Measurements from ENCODE around the gene GMDS.

DNA sequence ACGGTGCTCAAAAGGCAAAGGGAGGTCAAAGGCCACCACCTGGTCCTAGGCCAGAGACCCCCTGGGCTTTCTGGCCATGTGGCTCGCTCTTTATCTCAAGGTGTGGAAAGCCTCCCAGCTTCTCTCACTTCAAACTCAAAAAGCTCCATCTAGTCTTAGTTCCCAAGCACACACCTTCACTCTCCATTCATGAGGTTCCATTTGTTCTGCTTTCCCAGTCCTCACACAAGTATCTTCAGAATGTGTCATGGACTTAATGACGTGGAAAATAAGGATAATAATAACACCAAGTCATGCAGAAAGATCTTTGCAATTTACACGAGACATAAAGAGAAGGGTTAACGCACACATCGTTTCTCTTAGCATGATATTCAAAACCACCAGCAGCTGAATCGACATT lies 219.3 kb downstream of the GMDS start:
- TF ChIP-seq, protein P1, sequence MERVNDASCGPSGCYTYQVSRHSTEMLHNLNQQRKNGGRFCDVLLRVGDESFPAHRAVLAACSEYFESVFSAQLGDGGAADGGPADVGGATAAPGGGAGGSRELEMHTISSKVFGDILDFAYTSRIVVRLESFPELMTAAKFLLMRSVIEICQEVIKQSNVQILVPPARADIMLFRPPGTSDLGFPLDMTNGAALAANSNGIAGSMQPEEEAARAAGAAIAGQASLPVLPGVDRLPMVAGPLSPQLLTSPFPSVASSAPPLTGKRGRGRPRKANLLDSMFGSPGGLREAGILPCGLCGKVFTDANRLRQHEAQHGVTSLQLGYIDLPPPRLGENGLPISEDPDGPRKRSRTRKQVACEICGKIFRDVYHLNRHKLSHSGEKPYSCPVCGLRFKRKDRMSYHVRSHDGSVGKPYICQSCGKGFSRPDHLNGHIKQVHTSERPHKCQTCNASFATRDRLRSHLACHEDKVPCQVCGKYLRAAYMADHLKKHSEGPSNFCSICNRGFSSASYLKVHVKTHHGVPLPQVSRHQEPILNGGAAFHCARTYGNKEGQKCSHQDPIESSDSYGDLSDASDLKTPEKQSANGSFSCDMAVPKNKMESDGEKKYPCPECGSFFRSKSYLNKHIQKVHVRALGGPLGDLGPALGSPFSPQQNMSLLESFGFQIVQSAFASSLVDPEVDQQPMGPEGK (CRISPR knock-in tag; IDR thresholded peaks at IDR 0.05; ENCODE audit: borderline replicate concordance), result no peak
- no peak for TF ChIP-seq ZFP3 (CRISPR knock-in tag; IDR thresholded peaks at IDR 0.05)
- TF ChIP-seq RARB (CRISPR knock-in tag; IDR thresholded peaks at IDR 0.05), result no peak
- TF ChIP-seq, protein P2, sequence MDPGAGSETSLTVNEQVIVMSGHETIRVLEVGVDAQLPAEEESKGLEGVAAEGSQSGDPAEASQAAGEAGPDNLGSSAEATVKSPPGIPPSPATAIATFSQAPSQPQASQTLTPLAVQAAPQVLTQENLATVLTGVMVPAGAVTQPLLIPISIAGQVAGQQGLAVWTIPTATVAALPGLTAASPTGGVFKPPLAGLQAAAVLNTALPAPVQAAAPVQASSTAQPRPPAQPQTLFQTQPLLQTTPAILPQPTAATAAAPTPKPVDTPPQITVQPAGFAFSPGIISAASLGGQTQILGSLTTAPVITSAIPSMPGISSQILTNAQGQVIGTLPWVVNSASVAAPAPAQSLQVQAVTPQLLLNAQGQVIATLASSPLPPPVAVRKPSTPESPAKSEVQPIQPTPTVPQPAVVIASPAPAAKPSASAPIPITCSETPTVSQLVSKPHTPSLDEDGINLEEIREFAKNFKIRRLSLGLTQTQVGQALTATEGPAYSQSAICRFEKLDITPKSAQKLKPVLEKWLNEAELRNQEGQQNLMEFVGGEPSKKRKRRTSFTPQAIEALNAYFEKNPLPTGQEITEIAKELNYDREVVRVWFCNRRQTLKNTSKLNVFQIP (CRISPR knock-in tag; IDR thresholded peaks at IDR 0.05; ENCODE audit: borderline replicate concordance, low read depth), result no peak
- TF ChIP-seq ARNTL (CRISPR knock-in tag; IDR thresholded peaks at IDR 0.05; ENCODE audit: borderline replicate concordance, low read depth), result no peak
- no peak for TF ChIP-seq ISL1 (CRISPR knock-in tag; IDR thresholded peaks at IDR 0.05)
- no peak for TF ChIP-seq GLIS3 (CRISPR knock-in tag; IDR thresholded peaks at IDR 0.05)
- no peak for TF ChIP-seq TOX (CRISPR knock-in tag; IDR thresholded peaks at IDR 0.05; ENCODE audit: borderline replicate concordance)
- no peak for TF ChIP-seq BACH2 (CRISPR knock-in tag; IDR thresholded peaks at IDR 0.05; ENCODE audit: borderline replicate concordance)
- TF ChIP-seq ZFP30 (CRISPR knock-in tag; IDR thresholded peaks at IDR 0.05), result no peak
- TF ChIP-seq TCF4 (CRISPR knock-in tag; IDR thresholded peaks at IDR 0.05; ENCODE audit: borderline replicate concordance), result no peak
- TF ChIP-seq, protein P3, sequence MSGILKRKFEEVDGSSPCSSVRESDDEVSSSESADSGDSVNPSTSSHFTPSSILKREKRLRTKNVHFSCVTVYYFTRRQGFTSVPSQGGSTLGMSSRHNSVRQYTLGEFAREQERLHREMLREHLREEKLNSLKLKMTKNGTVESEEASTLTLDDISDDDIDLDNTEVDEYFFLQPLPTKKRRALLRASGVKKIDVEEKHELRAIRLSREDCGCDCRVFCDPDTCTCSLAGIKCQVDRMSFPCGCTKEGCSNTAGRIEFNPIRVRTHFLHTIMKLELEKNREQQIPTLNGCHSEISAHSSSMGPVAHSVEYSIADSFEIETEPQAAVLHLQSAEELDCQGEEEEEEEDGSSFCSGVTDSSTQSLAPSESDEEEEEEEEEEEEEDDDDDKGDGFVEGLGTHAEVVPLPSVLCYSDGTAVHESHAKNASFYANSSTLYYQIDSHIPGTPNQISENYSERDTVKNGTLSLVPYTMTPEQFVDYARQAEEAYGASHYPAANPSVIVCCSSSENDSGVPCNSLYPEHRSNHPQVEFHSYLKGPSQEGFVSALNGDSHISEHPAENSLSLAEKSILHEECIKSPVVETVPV (CRISPR knock-in tag; IDR thresholded peaks at IDR 0.05), result no peak
- TF ChIP-seq, protein P4, sequence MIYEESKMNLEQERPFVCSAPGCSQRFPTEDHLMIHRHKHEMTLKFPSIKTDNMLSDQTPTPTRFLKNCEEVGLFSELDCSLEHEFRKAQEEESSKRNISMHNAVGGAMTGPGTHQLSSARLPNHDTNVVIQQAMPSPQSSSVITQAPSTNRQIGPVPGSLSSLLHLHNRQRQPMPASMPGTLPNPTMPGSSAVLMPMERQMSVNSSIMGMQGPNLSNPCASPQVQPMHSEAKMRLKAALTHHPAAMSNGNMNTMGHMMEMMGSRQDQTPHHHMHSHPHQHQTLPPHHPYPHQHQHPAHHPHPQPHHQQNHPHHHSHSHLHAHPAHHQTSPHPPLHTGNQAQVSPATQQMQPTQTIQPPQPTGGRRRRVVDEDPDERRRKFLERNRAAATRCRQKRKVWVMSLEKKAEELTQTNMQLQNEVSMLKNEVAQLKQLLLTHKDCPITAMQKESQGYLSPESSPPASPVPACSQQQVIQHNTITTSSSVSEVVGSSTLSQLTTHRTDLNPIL (CRISPR knock-in tag; IDR thresholded peaks at IDR 0.05; ENCODE audit: low read depth), result no peak

Measured in SK-N-SH treated with all-trans-retinoic acid at 6 μM for 48 hours (cell line).